ENCODE results near the gene MRPL51. TPM values are rescaled to one million over a fixed set of nuclear protein-coding genes. Genes with fewer than 3 reads are reported as not detected.

MRPL51 gene
- total and polyA plus RNA-seq, 2 of the 8 experiments (the other 6 are each of a cell fraction or from before 2014, with no cell fraction given): 119 to 331 TPM

DNA sequence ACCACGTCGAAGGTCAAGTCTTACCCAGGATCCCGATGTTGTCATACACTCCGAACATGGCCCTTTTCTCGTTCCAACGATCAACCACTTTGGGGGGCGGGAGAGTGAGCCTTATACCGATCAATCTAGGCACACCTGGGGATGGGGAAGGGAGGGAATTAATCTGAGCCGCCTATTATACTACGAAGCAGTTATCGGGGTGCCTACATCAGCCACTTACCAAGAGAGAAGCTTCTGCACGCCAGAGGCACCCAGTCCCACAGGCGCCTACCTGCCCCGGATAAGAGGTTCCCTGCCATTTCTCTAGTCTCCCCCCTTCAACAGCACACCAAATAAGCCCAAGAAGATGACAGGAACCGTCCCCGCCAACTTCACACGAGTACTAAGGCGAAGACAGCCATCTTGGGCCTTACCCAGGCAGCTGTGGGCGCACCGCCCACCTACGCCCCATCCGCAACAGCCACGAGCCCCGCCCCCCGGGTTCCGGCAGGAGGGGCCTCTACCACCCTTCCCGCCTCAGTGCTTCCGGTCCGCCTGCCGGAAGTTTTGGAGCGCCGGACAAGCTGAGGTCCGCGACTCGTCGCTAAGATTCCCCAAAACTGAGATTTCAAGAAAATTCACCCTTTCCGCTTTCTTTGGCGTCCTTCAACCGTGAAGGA, at the start of gene MRPL51 (continued):
- TF ChIP-seq TCF12 (IDR thresholded peaks at IDR 0.05; ENCODE audit: low read depth, low read length): no peak
- peak; percentile 56 for TF ChIP-seq KDM4A (IDR thresholded peaks at IDR 0.05; ENCODE audit: low read depth, low read length, severe bottlenecking)
- no peak for TF ChIP-seq CHD2 (IDR thresholded peaks at IDR 0.05; ENCODE audit: low read length)
- no peak for TF ChIP-seq NRF1 (IDR thresholded peaks at IDR 0.05; ENCODE audit: low read depth, low read length)
- no peak for TF ChIP-seq CBX8 (IDR thresholded peaks at IDR 0.05; ENCODE audit: borderline replicate concordance, low read depth, low read length)
- TF ChIP-seq SUZ12 (IDR thresholded peaks at IDR 0.05; ENCODE audit: low read length): no peak
- no peak for TF ChIP-seq TEAD4 (IDR thresholded peaks at IDR 0.05; ENCODE audit: low read depth, low read length)
- no peak for TF ChIP-seq EP300 (IDR thresholded peaks at IDR 0.05; ENCODE audit: borderline replicate concordance in 1 of 2, low read depth in 2 of 2, low read length in 2 of 2)
- TF ChIP-seq CREB1 (IDR thresholded peaks at IDR 0.05): peak; percentile 79
- TF ChIP-seq POLR2AphosphoS5 (IDR thresholded peaks at IDR 0.05; ENCODE audit: low read depth, low read length): peak; percentile 88
- peak; percentile 97 for TF ChIP-seq GABPA (IDR thresholded peaks at IDR 0.05; ENCODE audit: borderline replicate concordance, insufficient read depth, low read length)
- TF ChIP-seq TAF7 (optimal IDR thresholded peaks at IDR 0.05; ENCODE audit: borderline replicate concordance, low read depth, low read length): no peak
- TF ChIP-seq POLR2A (IDR thresholded peaks at IDR 0.05; ENCODE audit: control extremely low read depth in 1 of 2, low read depth in 2 of 2, low read length in 2 of 2): peak; percentile 76 to 83; a peak in 2 of 3 replicates
- TF ChIP-seq EZH2 (IDR thresholded peaks at IDR 0.05; ENCODE audit: low read depth, low read length, severe bottlenecking): no peak
- no peak for TF ChIP-seq RXRA (IDR thresholded peaks at IDR 0.05; ENCODE audit: insufficient read depth, low read depth, low read length)
- no peak for TF ChIP-seq RAD21 (IDR thresholded peaks at IDR 0.05 in 1 of 2, conservative IDR thresholded peaks at IDR 0.05 in 1 of 2; ENCODE audit: low read depth in 2 of 2, low read length in 2 of 2)
- TF ChIP-seq JUN (IDR thresholded peaks at IDR 0.05; ENCODE audit: low read depth, low read length): no peak
- no peak for TF ChIP-seq SIRT6 (IDR thresholded peaks at IDR 0.05; ENCODE audit: low read length)
- no peak for TF ChIP-seq FOSL1 (IDR thresholded peaks at IDR 0.05; ENCODE audit: insufficient read depth, low read depth, low read length)
- peak; percentile 9 for TF ChIP-seq NANOG (IDR thresholded peaks at IDR 0.05; ENCODE audit: insufficient read depth, low read depth, low read length, poor library complexity, severe bottlenecking)
- TF ChIP-seq SIN3A (conservative IDR thresholded peaks at IDR 0.05 in 1 of 2, IDR thresholded peaks at IDR 0.05 in 1 of 2; ENCODE audit: low read depth in 1 of 2, low read length in 2 of 2): peak; percentile 70 to 82; a peak in 2 of 4 replicates
- no peak for TF ChIP-seq CTBP2 (IDR thresholded peaks at IDR 0.05; ENCODE audit: borderline replicate concordance, insufficient read depth, insufficient read length, low read length)
- TF ChIP-seq ATF2 (IDR thresholded peaks at IDR 0.05; ENCODE audit: low read length): no peak

Measured in H1 (cell line).